Measurements from ENCODE around the gene OVCH1.
"Not testable (repeated sequence)": the region's sequence is repeated elsewhere in the genome, so short reads cannot be mapped to it uniquely, and the experiment has no call there.

DNA sequence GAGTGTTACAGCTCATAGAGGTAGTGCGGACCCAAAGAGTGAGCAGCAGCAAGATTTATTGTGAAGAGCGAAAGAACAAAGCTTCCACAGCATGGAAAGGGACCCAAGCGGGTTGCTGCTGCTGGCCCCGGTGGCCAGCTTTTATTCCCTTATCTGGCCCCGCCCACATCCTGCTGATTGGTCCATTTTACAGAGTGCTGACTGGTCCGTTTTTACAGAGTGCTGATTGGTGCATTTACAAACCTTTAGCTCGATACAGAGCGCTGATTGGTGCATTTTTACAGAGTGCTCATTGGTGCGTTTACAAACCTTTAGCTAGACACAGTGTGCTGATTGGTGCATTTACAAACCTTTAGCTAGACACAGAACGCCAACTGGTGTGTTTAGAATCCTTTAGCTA lies 60.7 kb downstream of the OVCH1 start:
- TF ChIP-seq, protein P1, sequence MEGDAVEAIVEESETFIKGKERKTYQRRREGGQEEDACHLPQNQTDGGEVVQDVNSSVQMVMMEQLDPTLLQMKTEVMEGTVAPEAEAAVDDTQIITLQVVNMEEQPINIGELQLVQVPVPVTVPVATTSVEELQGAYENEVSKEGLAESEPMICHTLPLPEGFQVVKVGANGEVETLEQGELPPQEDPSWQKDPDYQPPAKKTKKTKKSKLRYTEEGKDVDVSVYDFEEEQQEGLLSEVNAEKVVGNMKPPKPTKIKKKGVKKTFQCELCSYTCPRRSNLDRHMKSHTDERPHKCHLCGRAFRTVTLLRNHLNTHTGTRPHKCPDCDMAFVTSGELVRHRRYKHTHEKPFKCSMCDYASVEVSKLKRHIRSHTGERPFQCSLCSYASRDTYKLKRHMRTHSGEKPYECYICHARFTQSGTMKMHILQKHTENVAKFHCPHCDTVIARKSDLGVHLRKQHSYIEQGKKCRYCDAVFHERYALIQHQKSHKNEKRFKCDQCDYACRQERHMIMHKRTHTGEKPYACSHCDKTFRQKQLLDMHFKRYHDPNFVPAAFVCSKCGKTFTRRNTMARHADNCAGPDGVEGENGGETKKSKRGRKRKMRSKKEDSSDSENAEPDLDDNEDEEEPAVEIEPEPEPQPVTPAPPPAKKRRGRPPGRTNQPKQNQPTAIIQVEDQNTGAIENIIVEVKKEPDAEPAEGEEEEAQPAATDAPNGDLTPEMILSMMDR (conservative IDR thresholded peaks at IDR 0.05; ENCODE audit: low read length): not testable (repeated sequence)
- TF ChIP-seq EZH2phosphoT487 (IDR thresholded peaks at IDR 0.05; ENCODE audit: borderline replicate concordance, low read depth, low read length): not testable (repeated sequence)
